Fibroblast of mammary gland (primary cell): Measurements from ENCODE around the gene ANKRD39.
A peak's percentile ranks its signal among the peaks of the same experiment; 100 is the strongest.

Source experiments
- DNase-seq: peaks from one replicate; pipeline ENCODE4 v3.0.0-alpha.2; 2010; ENCODE audit warnings: low read depth
- H3K4me3 ChIP-seq: 2 replicates; pipeline ENCODE4 v1.5.1; 2011; ENCODE audit warnings: low read depth, mild to moderate bottlenecking, low read length, moderate library complexity; ENCODE audit not compliant: control insufficient read depth
- CTCF ChIP-seq: conservative IDR thresholded peaks from 2 replicates; pipeline ENCODE4 v1.5.1; 2011; ENCODE audit warnings: low read depth, low read length, inconsistent platforms; ENCODE audit not compliant: control insufficient read depth, insufficient read depth

Gene ANKRD39

GRCh38 chr2:96813656-96814055 lies 44.2 kb downstream of the ANKRD39 start:
- no peak overlapping the region for H3K4me3 ChIP-seq
- DNase-seq: no peak
- no peak for TF ChIP-seq CTCF

- no peak for TF ChIP-seq CTCF
- no peak overlapping the region for H3K4me3 ChIP-seq
- DNase-seq: peak; percentile 87
Observed at GRCh38 chr2:96811917-96812316, 45.9 kb downstream of the ANKRD39 start.

GRCh38 chr2:96810783-96811192 lies 47.0 kb downstream of the ANKRD39 start:
- TF ChIP-seq CTCF: no peak
- no peak for DNase-seq
- H3K4me3 ChIP-seq: no peak overlapping the region

- DNase-seq: no peak
- no peak for TF ChIP-seq CTCF
- no peak overlapping the region for H3K4me3 ChIP-seq
Observed at GRCh38 chr2:96809951-96810782, 47.6 kb downstream of the ANKRD39 start.

- no peak overlapping the region for H3K4me3 ChIP-seq
- no peak for TF ChIP-seq CTCF
- DNase-seq: no peak
Observed at GRCh38 chr2:96809216-96809882, 48.5 kb downstream of the ANKRD39 start.

- no peak for TF ChIP-seq CTCF
- no peak overlapping the region for H3K4me3 ChIP-seq
- no peak for DNase-seq
Observed at GRCh38 chr2:96808176-96808837, 49.5 kb downstream of the ANKRD39 start.
